HepG2 (cell line): Measurements from ENCODE around the gene LIN7A.

Experiments used
- ARNTL ChIP-seq: sonication (generic); formaldehyde crosslinking; IDR thresholded peaks from 2 replicates; pipeline ENCODE4 v1.4.0; 2020; ENCODE audit warnings: mild to moderate bottlenecking, missing genetic modification reagents
- BCL6 ChIP-seq: IDR thresholded peaks from 2 replicates; pipeline ENCODE4 v1.6.1; 2016; ENCODE audit warnings: missing genetic modification reagents, missing compliant biosample characterization
- CEBPB ChIP-seq: IDR thresholded peaks from 2 replicates; pipeline ENCODE4 v1.6.1; 2011; ENCODE audit warnings: low read depth, low read length, improper control_type of control experiment, borderline replicate concordance
- CTCF ChIP-seq: sonication (generic); formaldehyde crosslinking; IDR thresholded peaks from 2 replicates; pipeline ENCODE4 v1.5.0; 2020; ENCODE audit warnings: mild to moderate bottlenecking, missing genetic modification reagents, moderate library complexity
- EZH2 ChIP-seq: conservative IDR thresholded peaks from 2 replicates; pipeline ENCODE4 v1.6.1; 2012; ENCODE audit warnings: mild to moderate bottlenecking, low read depth, low read length, moderate library complexity
- FOSL2 ChIP-seq: sonication (generic); formaldehyde crosslinking; IDR thresholded peaks from 2 replicates; pipeline ENCODE4 v1.4.0; 2020; ENCODE audit warnings: missing genetic modification reagents
- JDP2 ChIP-seq: sonication (generic); formaldehyde crosslinking; IDR thresholded peaks from 2 replicates; pipeline ENCODE4 v1.8.1; 2022; ENCODE audit warnings: missing genetic modification reagents, borderline replicate concordance
- KDM5B ChIP-seq: sonication (generic); formaldehyde crosslinking; IDR thresholded peaks from 2 replicates; pipeline ENCODE4 v1.4.0; 2020; ENCODE audit warnings: missing genetic modification reagents, mild to moderate bottlenecking, borderline replicate concordance
- MYC ChIP-seq: sonication (generic); formaldehyde crosslinking; IDR thresholded peaks from 2 replicates; pipeline ENCODE4 v1.9.0; 2021; ENCODE audit warnings: missing genetic modification reagents, borderline replicate concordance
- NR2F2 ChIP-seq: IDR thresholded peaks from 2 replicates; pipeline ENCODE4 v1.6.1; 2012; ENCODE audit warnings: low read depth, inconsistent platforms, borderline replicate concordance
- POLR2A ChIP-seq, 2 experiments: IDR thresholded peaks; 2 replicates each; pipeline ENCODE4 v1.6.1; 2011; ENCODE audit warnings: low read depth in 2 of 2, low read length in 2 of 2, mild to moderate bottlenecking in 1 of 2, moderate library complexity in 1 of 2; ENCODE audit not compliant: insufficient read depth in 1 of 2
- TAF1 ChIP-seq: sonication (generic); formaldehyde crosslinking; IDR thresholded peaks from 2 replicates; pipeline ENCODE4 v1.4.0; 2020; ENCODE audit warnings: missing genetic modification reagents
- TF ChIP-seq, protein P1 (sequence below): sonication (generic); formaldehyde crosslinking; IDR thresholded peaks from 2 replicates; pipeline ENCODE4 v1.4.0; 2020; ENCODE audit warnings: missing genetic modification reagents, borderline replicate concordance
- TF ChIP-seq, protein P2 (sequence below): IDR thresholded peaks from 2 replicates; pipeline ENCODE4 v1.6.1; 2016; ENCODE audit warnings: low read depth

GRCh38 chr12:80821513-80822000 lies 116.2 kb downstream of the LIN7A start:
- TF ChIP-seq EZH2 (no peak), MYC (no peak), CTCF (CRISPR knock-in tag) (no peak), NR2F2 (no peak), JDP2 (CRISPR knock-in tag) (no peak), CEBPB (no peak), KDM5B (CRISPR knock-in tag) (no peak), TAF1 (CRISPR knock-in tag) (no peak), ARNTL (no peak), BCL6 (no peak), POLR2A (IDR thresholded peaks at IDR 0.05; ENCODE audit: insufficient read depth in 1 of 2, low read depth in 2 of 2, low read length in 2 of 2) (no peak), FOSL2 (CRISPR knock-in tag) (no peak)
- TF ChIP-seq, protein P1, sequence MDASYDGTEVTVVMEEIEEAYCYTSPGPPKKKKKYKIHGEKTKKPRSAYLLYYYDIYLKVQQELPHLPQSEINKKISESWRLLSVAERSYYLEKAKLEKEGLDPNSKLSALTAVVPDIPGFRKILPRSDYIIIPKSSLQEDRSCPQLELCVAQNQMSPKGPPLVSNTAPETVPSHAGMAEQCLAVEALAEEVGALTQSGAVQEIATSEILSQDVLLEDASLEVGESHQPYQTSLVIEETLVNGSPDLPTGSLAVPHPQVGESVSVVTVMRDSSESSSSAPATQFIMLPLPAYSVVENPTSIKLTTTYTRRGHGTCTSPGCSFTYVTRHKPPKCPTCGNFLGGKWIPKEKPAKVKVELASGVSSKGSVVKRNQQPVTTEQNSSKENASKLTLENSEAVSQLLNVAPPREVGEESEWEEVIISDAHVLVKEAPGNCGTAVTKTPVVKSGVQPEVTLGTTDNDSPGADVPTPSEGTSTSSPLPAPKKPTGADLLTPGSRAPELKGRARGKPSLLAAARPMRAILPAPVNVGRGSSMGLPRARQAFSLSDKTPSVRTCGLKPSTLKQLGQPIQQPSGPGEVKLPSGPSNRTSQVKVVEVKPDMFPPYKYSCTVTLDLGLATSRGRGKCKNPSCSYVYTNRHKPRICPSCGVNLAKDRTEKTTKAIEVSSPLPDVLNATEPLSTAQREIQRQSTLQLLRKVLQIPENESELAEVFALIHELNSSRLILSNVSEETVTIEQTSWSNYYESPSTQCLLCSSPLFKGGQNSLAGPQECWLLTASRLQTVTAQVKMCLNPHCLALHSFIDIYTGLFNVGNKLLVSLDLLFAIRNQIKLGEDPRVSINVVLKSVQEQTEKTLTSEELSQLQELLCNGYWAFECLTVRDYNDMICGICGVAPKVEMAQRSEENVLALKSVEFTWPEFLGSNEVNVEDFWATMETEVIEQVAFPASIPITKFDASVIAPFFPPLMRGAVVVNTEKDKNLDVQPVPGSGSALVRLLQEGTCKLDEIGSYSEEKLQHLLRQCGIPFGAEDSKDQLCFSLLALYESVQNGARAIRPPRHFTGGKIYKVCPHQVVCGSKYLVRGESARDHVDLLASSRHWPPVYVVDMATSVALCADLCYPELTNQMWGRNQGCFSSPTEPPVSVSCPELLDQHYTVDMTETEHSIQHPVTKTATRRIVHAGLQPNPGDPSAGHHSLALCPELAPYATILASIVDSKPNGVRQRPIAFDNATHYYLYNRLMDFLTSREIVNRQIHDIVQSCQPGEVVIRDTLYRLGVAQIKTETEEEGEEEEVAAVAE (CRISPR knock-in tag): no peak
- TF ChIP-seq, protein P2, sequence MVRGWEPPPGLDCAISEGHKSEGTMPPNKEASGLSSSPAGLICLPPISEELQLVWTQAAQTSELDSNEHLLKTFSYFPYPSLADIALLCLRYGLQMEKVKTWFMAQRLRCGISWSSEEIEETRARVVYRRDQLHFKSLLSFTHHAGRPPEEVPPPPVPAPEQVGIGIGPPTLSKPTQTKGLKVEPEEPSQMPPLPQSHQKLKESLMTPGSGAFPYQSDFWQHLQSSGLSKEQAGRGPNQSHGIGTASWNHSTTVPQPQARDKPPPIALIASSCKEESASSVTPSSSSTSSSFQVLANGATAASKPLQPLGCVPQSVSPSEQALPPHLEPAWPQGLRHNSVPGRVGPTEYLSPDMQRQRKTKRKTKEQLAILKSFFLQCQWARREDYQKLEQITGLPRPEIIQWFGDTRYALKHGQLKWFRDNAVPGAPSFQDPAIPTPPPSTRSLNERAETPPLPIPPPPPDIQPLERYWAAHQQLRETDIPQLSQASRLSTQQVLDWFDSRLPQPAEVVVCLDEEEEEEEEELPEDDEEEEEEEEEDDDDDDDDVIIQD: no peak
